HG02852 (cell line): Measurements from ENCODE around the gene ZNF579.
"Not testable (repeated sequence)": the region's sequence is repeated elsewhere in the genome, so short reads cannot be mapped to it uniquely, and the experiment has no call there.

Source experiments
- ATAC-seq: cut with Tn5 transposase; IDR thresholded peaks from one replicate; pipeline ENCODE4 v1.9.1; 2021; ENCODE audit warnings: mild to moderate bottlenecking, moderate library complexity; ENCODE audit not compliant: unreplicated experiment

The ZNF579 gene

DNA sequence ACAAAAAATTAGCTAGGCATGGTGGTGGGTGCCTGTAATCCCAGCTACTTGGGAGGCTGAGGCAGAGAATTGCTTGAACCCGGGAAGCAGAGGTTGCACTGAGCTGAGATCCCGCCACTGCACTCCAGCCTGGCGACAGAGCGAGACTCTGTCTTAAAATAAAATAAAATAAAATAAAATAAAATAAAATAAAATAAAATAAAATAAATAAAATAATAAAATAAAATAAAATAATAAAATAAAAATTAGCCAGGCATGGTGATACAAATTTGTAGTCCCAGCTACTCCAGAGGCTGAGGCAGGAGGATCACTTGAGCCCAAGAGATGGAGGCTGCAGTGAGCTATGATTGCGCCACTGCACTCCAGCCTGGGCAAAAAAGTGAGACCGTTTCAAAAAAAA lies 6.7 kb downstream of the ZNF579 start:
- ATAC-seq = not testable (repeated sequence)

DNA sequence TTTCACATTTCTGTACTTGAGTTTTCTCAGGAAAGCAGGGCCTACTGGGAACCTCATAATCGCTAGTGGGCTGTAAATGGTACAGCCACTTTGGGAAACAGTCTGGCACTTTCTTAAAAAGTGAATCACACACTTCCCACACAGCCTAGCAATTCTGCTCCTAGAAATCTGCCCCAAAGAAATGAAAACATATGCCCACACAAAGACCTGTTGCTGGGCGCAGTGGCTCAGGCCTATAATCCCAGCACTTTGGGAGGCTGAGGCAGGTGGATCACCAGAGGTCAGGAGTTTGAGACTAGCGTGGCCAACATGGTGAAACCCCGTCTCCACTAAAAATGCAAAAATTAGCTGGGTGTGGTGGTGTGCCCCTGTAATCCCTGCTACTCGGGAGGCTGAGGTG lies 11.2 kb downstream of the ZNF579 start:
- not testable (repeated sequence) for ATAC-seq

- no peak for ATAC-seq
Measured at GRCh38 chr19:55567708-55568328, 12.8 kb downstream of the ZNF579 start.

- ATAC-seq = no peak
Measured at GRCh38 chr19:55566823-55567222, 13.8 kb downstream of the ZNF579 start.

- no peak for ATAC-seq
Measured at GRCh38 chr19:55563261-55563690, 17.4 kb downstream of the ZNF579 start.

GRCh38 chr19:55559684-55560083 lies 21.0 kb downstream of the ZNF579 start:
- ATAC-seq = no peak

DNA sequence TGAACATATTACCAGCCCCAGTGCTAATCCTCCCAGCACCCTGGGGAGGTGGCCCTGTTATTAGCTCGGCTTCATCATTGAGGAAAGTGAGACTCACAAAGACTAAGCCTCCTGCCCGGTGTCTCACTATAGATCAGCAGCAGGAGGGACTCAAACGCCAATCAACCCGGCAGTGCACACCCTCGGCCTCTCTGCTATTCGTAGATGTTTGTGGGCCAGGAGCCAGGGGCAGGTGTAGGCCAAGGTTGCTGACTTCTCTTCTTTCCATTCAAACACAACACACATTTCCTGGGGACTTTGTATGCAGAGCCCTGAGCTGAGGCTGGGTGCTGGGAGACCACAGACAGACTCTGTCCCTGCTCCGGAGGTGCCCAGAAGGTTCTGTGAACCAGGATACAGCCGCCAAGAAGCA lies 25.9 kb downstream of the ZNF579 start:
- ATAC-seq = no peak

DNA sequence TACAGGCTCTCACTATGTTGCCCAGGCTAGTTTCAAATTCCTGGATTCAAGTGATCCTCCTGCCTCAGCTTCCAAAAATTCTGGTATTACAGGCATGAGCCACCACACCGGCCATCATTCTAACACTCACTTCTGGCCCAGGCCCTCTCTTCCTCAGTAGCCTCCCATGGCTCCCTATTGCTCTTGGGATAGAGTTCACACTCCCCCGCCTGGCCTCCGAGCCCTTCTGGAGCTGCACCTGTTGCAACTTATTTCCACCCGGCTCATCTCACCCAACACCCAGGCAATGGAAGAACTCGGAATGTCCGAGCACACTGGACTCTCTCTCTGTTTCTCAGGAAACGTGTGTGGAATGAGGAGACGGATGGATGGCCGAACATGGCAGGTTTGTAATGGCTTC lies 26.3 kb downstream of the ZNF579 start:
- ATAC-seq = no peak

DNA sequence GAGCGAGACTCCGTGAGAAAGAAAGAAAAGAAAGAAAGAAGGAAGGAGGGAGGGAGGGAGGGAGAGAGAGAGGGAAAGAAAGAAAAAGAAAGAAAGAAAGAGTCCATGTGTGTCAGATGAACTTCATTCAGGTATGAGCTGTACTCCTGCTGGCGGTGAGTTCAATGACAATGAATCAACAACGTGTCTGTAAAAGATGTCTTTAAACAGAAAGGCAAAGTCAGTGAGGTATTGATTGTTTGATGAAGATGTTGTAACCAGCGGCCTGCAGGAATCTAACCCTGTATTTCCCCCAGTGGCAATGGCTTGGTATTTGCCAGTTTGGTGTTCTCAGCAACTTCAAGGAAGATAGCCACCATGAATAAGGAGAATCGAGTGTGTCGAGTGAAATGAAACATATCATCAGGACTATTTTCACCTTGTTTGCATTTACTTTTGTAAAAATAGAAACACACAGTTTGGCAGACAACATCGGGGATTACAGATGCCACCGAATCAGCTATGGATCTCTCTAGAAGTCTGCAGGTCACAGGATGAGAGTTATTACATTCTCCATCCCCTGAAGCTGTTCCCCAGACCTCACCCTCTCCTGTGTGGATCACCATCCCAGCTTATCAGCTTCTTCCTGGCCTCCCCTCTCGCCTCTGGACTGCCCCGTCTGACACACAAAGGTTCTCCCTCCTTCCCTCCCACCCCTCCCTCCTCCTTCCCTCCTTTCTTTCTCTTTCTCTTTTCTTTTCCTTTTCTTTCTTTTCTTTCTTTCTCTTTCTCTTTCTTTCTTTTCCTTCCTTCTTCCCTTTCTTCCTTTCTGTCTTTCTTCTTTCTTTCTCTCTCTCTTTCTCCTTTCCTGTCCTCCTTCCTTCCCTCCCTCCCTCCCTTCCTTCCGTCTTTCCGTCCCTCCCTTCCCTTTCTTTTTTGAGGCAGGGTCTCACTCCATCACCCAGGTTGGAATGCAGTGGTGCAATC lies 27.1 kb downstream of the ZNF579 start:
- ATAC-seq = no peak

- no peak for ATAC-seq
Measured at GRCh38 chr19:55552620-55553019, 28.0 kb downstream of the ZNF579 start.

DNA sequence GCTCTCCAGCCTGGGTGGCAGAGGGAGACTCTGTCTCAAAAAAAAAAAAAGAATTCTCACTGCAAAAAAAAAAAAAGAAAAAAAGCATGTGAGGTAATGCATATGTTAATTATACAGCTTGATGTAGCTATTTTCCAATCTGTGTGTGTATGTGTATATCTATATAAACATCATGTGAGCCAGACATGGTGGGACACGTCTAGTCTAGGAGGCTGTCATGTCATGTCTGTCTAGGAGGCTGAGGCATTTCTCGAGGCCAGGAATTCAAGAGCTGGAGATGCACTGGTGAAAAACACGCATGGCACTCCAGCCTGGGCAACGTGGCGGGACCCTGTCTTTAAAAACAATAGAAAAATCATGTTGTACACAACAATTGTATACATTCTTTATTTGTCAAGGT lies 28.4 kb downstream of the ZNF579 start:
- no peak for ATAC-seq

DNA sequence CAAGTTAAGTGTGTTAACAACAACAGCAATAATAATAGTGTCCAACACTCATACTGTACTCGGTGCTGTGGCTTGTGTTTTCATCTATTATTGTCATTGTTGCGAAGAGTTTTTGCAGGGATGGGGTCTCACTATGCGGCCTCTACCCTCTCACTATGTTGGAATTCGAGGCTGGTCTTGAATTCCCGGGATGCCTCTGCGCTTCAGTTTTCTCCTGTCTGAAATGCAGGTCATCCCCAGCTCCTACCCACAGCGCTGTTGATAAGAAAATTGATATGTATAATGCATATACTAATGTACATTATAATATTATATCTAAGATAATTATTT lies 30.4 kb downstream of the ZNF579 start:
- no peak for ATAC-seq

DNA sequence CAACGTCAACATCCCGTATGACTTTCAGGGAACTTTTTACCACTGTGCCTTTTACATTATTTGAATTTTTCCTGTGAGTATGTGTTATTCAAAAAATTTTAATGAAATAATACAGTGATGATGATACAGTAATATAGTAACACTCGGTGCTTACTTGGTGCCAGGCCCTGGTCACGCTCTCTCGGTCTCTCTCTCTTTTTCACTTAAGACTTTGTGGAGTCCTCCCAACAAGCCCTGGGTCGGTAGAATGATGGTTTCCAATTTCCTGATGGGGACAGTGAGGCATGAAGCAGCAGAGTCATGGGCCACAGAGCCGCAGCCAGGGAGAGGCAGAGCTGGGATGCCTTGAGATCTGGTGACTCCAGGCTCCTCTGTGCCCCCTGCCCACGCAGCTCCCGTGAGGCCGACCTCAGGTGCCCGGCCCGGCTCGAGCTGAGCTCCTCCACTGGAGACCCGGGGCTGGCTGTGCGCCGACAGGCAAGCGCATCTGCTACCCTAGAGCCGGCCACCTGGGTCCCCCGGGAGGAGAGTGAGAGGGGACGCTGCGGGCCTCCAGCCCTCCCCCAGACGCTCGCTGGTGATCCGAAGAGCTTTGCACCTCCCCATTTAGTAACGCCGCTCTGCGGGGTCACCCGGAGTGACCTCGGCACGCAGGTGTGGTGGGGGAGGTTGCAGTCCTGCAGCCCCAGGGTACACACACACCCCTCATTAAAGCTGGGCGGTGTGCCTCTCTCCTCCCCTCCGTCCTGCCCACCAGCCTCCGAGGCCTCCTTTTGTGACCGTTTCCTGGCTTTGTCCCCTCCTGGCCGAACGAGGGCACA lies 30.9 kb downstream of the ZNF579 start:
- ATAC-seq = no peak

DNA sequence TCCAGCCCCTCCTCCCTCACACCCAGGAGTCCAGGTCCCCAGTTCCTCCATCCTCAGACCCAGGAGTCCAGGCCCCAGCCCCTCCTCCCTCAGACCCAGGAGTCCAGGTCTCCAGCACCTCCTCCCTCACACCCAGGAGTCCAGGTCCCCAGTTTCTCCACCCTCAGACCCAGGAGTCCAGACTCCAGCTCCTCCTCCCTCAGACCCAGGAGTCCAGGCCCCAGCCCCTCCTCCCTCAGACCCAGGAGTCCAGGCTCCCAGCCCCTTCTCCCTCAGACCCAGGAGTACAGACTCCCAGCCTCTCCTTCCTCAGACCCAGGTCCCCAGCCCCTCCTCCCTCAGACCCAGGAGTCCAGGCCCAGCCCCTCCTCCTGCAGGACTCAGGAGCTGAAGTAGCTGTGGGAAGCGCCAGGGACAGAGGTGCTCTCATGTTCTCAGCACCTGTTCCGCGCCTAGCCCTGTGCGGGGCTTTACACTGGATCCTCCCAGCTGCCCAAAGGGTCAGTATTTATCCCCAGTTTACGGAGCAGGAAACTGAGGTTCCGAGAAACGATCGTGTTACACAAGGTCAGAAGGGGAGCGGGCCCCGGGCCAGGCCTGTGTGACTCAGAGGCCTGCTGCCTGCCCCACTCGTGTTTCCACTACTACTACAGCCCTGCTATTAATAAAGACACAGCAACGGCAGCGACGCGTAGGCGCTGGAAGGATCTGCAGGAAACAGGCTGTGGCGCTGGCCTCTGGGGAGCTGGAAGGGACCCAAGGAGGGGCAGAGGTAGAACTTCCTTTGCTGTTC lies 33.6 kb downstream of the ZNF579 start:
- no peak for ATAC-seq

DNA sequence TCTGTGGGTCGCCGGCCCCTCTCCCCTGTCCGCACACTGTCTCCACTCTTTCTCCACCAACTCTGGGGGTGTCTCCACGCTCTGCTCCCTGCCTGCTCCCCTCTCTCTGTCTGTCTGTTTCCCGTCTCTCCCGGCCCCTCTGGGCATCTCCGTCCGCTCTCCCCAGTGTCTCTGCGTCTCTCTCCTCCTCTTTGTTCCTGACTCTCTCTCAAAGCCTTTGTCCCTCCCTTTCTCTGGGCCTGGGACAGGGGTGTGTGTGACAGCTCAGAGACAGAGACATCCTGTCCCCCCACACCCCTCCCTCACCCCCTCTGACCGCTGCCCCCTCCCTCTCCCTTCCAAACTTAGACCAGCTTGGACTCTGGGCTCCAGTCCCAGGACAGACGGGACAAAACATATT lies 34.6 kb downstream of the ZNF579 start:
- ATAC-seq = no peak

DNA sequence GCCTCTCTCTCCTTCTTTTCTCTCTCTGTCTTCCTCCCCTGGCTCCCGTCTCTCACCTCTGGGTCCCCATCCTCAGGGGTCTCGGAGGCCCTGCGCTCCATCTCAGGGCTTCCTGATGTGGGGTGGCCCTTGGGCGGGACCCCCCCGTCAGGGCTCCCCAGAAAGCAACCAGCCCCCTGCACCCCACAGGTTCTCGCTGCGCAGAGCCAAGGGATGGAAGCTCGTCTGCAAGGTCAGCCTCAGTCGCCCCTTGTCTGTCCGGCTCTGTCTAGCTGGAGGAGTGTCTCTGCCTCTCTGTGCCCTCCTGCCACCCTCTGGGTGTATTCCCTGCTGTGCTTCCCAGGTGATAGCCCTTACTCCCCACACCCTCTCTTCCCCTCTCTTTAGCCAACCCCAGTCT lies 35.2 kb downstream of the ZNF579 start, which contains the start of gene SBK3:
Gene SBK3, minus strand, starts transcription at position 101 of the 400 bp plus-strand sequence. Its CDS starts 0 bp downstream, at position 101.
- ATAC-seq = no peak

DNA sequence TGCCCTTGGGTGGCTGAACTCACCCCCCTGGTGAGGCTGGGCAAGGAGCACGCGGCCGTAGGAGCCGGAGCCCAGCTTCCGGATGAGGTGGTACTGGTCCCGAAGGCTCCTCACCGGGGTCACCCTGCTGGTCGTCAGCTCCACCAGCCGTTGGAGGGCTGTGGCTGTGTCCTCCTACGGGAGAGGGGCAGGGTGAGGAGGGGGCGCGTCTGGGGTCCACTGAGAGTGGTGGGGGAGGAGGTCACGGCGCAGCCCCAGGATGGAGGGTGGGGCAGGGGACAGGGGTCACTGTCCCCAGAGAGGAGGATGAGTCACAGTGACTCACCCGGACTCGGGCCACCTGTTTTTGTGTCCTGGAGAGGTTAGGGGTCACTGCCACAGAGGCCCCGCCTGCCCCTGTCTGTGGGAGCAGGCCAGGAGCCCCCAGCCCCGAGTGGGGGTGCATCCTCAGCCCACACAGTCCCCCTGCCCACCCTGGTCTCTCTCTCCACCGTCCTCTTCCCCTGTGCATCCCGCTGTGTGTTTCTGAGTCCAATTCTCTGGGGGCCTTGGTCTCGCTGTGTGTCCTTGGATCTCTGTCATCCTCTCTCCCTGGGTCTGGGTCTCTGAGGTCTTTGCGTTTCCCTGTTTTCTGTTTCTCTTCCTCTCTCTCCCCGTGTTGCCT lies 35.7 kb downstream of the ZNF579 start:
- ATAC-seq = no peak

DNA sequence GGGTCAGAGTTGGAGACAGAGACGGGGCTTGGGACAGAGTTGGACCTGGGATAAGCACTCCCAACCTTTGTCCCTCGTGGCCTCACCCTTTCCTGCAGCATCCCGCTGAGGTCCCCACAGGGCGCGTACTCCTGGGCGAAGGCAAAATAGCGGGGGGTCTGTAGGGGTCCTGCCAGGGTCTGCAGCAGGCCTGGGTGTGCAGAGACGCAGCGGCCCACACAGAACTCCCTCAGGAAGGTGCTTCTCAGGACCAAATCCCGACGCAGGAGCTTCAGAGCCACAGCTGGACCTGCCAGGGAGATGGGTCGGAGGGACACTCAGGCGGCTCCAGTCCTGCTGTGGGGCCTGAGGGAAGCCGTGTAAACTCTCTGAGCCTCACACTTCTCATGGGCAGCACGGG lies 36.6 kb downstream of the ZNF579 start:
- no peak for ATAC-seq

DNA sequence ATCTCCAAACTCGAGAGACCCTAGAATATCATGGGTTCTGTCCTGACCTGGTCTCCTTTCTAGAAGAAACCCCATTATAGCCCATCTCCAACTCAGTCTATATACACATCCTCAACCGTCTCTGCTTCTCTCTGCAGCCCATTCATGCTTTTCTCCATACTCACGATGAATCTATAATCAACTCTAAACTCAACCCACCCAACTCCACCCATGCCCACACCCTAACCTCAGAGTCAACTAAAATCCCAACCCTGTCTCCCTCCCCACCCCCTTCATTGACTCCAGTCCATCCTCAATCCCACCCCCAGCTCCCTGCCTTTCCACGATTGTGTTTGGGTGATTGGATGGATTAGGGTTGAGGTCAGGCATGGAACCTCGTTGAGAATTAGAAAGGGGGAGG lies 37.1 kb downstream of the ZNF579 start:
- ATAC-seq = no peak

- no peak for ATAC-seq
Measured at GRCh38 chr19:55542292-55542855, 38.3 kb downstream of the ZNF579 start.
